ENCODE results near the gene PDE7B. TPM values are rescaled to one million over a fixed set of nuclear protein-coding genes. Genes with fewer than 3 reads are reported as not detected.

Gene PDE7B
- total and polyA plus RNA-seq, 2 of the 8 experiments (the other 6 are each of a cell fraction or from before 2014, with no cell fraction given) = not detected

DNA sequence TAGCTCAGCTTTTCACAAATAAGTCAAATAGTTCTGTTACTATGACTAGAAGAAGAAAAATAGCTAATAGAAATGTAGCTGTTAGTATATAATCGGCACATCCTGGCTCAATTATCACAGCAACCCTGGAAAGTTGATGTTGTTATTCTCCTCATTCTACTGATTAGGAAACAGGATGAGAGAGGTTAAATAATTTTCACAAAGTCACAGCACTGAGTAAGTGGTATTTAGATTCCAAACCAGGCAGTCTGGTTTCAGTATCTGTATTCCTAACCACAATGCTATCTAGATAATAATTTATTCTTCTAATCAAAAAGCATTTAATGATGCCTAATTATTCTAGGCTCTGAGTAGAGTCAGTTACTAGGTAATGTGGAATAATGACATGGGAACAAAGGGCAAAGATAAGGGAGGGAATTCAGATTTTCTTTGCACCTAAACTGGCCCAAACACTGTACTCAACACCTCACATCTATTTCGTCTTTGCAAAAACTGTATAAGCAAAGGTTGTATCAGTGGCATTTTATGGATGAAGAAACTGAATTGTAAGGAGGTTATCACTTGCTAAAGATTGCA, 51.3 kb downstream of the PDE7B start (continued):
- TF ChIP-seq, protein P1, sequence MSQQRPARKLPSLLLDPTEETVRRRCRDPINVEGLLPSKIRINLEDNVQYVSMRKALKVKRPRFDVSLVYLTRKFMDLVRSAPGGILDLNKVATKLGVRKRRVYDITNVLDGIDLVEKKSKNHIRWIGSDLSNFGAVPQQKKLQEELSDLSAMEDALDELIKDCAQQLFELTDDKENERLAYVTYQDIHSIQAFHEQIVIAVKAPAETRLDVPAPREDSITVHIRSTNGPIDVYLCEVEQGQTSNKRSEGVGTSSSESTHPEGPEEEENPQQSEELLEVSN (IDR thresholded peaks at IDR 0.05) = no peak
- no peak for TF ChIP-seq SRF (IDR thresholded peaks at IDR 0.05; ENCODE audit: low read depth, low read length)
- TF ChIP-seq POLR2AphosphoS5 (IDR thresholded peaks at IDR 0.05; ENCODE audit: low read depth, low read length) = no peak
- TF ChIP-seq TEAD4 (IDR thresholded peaks at IDR 0.05; ENCODE audit: low read depth, low read length) = no peak
- no peak for TF ChIP-seq BACH1 (IDR thresholded peaks at IDR 0.05; ENCODE audit: low read length)
- no peak for TF ChIP-seq GTF2F1 (IDR thresholded peaks at IDR 0.05; ENCODE audit: borderline replicate concordance, low read depth, low read length)
- TF ChIP-seq RNF2 (IDR thresholded peaks at IDR 0.05; ENCODE audit: borderline replicate concordance, low read depth, low read length, missing control alignments, poor library complexity, severe bottlenecking) = no peak

Data from H1 (cell line).